IMR-90 (cell line): ENCODE data around the gene MYOM1. TPM values are rescaled to one million over a fixed set of nuclear protein-coding genes. Genes with fewer than 3 reads are reported as not detected.

Source experiments
- ATAC-seq: fragments of 200-7000 bp; cut with Tn5 transposase; 2 replicates; pipeline ENCODE4 v1.9.1; 2020; ENCODE audit warnings: low read depth, mild to moderate bottlenecking, moderate library complexity
- Bru-seq: library from RNA; stranded (reverse); fragments of 400-500 nt; gene quantifications from one replicate; lab custom pipeline; 2021; lab: Mats Ljungman, UMichigan
- BruChase-seq, 2 experiments: library from RNA; stranded (reverse); fragments of 400-500 nt; gene quantifications; one replicate each; lab custom pipeline; 2021; lab: Mats Ljungman, UMichigan
- BruUV-seq: library from RNA; stranded (reverse); fragments of 400-500 nt; replicated peaks from 2 replicates; lab custom pipeline; 2021; lab: Mats Ljungman, UMichigan
- CTCF ChIA-PET: fragments of 300-600 bp; formaldehyde crosslinking; extraction: SDS; loops from one replicate; lab custom pipeline; 2021; ENCODE audit warnings: antibody characterized with exemption; lab: Yijun Ruan, JAX
- POLR2A ChIA-PET: fragments of 300-600 bp; sonication (Branson Sonifier 250); formaldehyde crosslinking; loops from one replicate; lab custom pipeline; 2022; ENCODE audit warnings: antibody characterized with exemption; ENCODE audit not compliant: unreplicated experiment; lab: Charles Lee
- DNase-seq: peaks from one replicate; pipeline ENCODE4 v3.0.0; 2013
- H2AFZ ChIP-seq: replicated peaks from 2 replicates; pipeline ENCODE3; 2013; ENCODE audit warnings: low read length, mild to moderate bottlenecking; ENCODE audit not compliant: poor library complexity
- H2AK5ac ChIP-seq: 2 replicates; pipeline ENCODE4 v1.6.1; 2013; ENCODE audit warnings: low read depth, low read length, inconsistent platforms
- H2AK9ac ChIP-seq: replicated peaks from 2 replicates; pipeline ENCODE3; 2013; ENCODE audit warnings: mild to moderate bottlenecking, low read depth, low read length, moderate library complexity; ENCODE audit not compliant: poor library complexity
- H2BK120ac ChIP-seq: 2 replicates; pipeline ENCODE4 v1.6.1; 2013; ENCODE audit warnings: low read depth, low read length, inconsistent platforms
- H2BK15ac ChIP-seq: 3 replicates; pipeline ENCODE4 v1.6.1; 2013; ENCODE audit warnings: low read depth, low read length, inconsistent platforms
- H2BK20ac ChIP-seq: 2 replicates; pipeline ENCODE4 v1.6.1; 2013; ENCODE audit warnings: low read depth, mild to moderate bottlenecking, inconsistent platforms, low read length, moderate library complexity
- H2BK5ac ChIP-seq: 2 replicates; pipeline ENCODE4 v1.6.1; 2013; ENCODE audit warnings: mild to moderate bottlenecking, low read depth, low read length, inconsistent platforms; ENCODE audit not compliant: poor library complexity, severe bottlenecking
- H3K14ac ChIP-seq: replicated peaks from 2 replicates; pipeline ENCODE4 v1.6.1; 2013; ENCODE audit warnings: low read depth, low read length, inconsistent platforms
- H3K18ac ChIP-seq: 2 replicates; pipeline ENCODE4 v1.6.1; 2013; ENCODE audit warnings: low read depth, low read length, control low read depth
- H3K23ac ChIP-seq: 2 replicates; pipeline ENCODE4 v1.6.1; 2013; ENCODE audit warnings: low read depth, low read length, inconsistent platforms
- H3K27ac ChIP-seq: 2 replicates; pipeline ENCODE4 v1.5.1; 2013; ENCODE audit warnings: mild to moderate bottlenecking, control low read depth, low read length; ENCODE audit not compliant: insufficient read depth
- H3K27me3 ChIP-seq: 2 replicates; pipeline ENCODE4 v1.6.1; 2013; ENCODE audit warnings: low read length; ENCODE audit not compliant: control insufficient read depth, insufficient read depth
- H3K36me3 ChIP-seq: 2 replicates; pipeline ENCODE4 v1.6.1; 2013; ENCODE audit warnings: low read length, mixed read lengths; ENCODE audit not compliant: control insufficient read depth, insufficient read depth
- H3K4ac ChIP-seq: 2 replicates; pipeline ENCODE4 v1.6.1; 2013; ENCODE audit warnings: low read depth, low read length, inconsistent platforms
- H3K4me1 ChIP-seq: 2 replicates; pipeline ENCODE4 v1.6.1; 2013; ENCODE audit warnings: low read length, mixed read lengths; ENCODE audit not compliant: control insufficient read depth, insufficient read depth
- H3K4me2 ChIP-seq: 2 replicates; pipeline ENCODE4 v1.6.1; 2013; ENCODE audit warnings: low read depth, mild to moderate bottlenecking, control low read depth, low read length, moderate library complexity
- H3K4me3 ChIP-seq: 2 replicates; pipeline ENCODE4 v1.5.1; 2013; ENCODE audit warnings: low read depth, mild to moderate bottlenecking, control low read depth, low read length, moderate library complexity; ENCODE audit not compliant: insufficient read depth
- H3K56ac ChIP-seq: 2 replicates; pipeline ENCODE4 v1.6.1; 2013; ENCODE audit warnings: low read length, inconsistent platforms; ENCODE audit not compliant: insufficient read depth; ENCODE audit errors: extremely low read depth
- H3K79me1 ChIP-seq, 2 experiments: 2 replicates each; pipeline ENCODE4 v1.6.1; 2013; ENCODE audit warnings: low read length in 2 of 2, inconsistent platforms in 1 of 2, low read depth in 1 of 2
- H3K9ac ChIP-seq: 2 replicates; pipeline ENCODE4 v1.6.1; 2013; ENCODE audit warnings: low read depth, low read length, control low read depth
- H3K9me1 ChIP-seq: 2 replicates; pipeline ENCODE4 v1.6.1; 2013; ENCODE audit warnings: low read length, inconsistent platforms; ENCODE audit not compliant: insufficient read depth
- H3K9me3 ChIP-seq: 2 replicates; pipeline ENCODE4 v1.6.1; 2013; ENCODE audit warnings: low read length; ENCODE audit not compliant: control insufficient read depth, insufficient read depth
- H4K20me1 ChIP-seq: 2 replicates; pipeline ENCODE4 v1.6.1; 2013; ENCODE audit warnings: low read length, inconsistent platforms; ENCODE audit not compliant: insufficient read depth
- H4K5ac ChIP-seq: 2 replicates; pipeline ENCODE4 v1.6.1; 2013; ENCODE audit warnings: mild to moderate bottlenecking, low read depth, low read length, control low read depth
- H4K8ac ChIP-seq, 2 experiments: 2 replicates each; pipeline ENCODE4 v1.6.1; 2013; ENCODE audit warnings: low read depth in 2 of 2, low read length in 2 of 2, control low read depth in 1 of 2, inconsistent platforms in 1 of 2
- H4K91ac ChIP-seq: 2 replicates; pipeline ENCODE4 v1.6.1; 2013; ENCODE audit warnings: low read depth, low read length, inconsistent platforms; ENCODE audit not compliant: insufficient read depth
- BHLHE40 ChIP-seq: fragments of 150-350 bp; IDR thresholded peaks from 2 replicates; pipeline ENCODE4 v1.6.1; 2016; ENCODE audit warnings: mild to moderate bottlenecking, low read depth, low read length
- CEBPB ChIP-seq: IDR thresholded peaks from 2 replicates; pipeline ENCODE4 v1.6.1; 2012; ENCODE audit warnings: low read depth, low read length, improper control_type of control experiment
- CHD1 ChIP-seq: IDR thresholded peaks from 2 replicates; pipeline ENCODE4 v1.6.1; 2012; ENCODE audit warnings: low read depth, low read length, improper control_type of control experiment
- FOS ChIP-seq: fragments of 150-350 bp; IDR thresholded peaks from 2 replicates; pipeline ENCODE4 v1.6.1; 2016; ENCODE audit warnings: low read depth, low read length
- MAFK ChIP-seq: IDR thresholded peaks from 2 replicates; pipeline ENCODE4 v1.6.1; 2012; ENCODE audit warnings: low read depth, low read length, improper control_type of control experiment
- MAZ ChIP-seq: IDR thresholded peaks from 2 replicates; pipeline ENCODE4 v1.6.1; 2012; ENCODE audit warnings: low read depth, mild to moderate bottlenecking, low read length, improper control_type of control experiment, moderate library complexity, borderline replicate concordance
- MXI1 ChIP-seq: IDR thresholded peaks from 2 replicates; pipeline ENCODE4 v1.6.1; 2012; ENCODE audit warnings: low read depth, mild to moderate bottlenecking, low read length, moderate library complexity, borderline replicate concordance
- NFE2L2 ChIP-seq: fragments of 150-350 bp; IDR thresholded peaks from 2 replicates; pipeline ENCODE4 v1.6.1; 2016; ENCODE audit warnings: low read depth, mild to moderate bottlenecking, low read length
- POLR2A ChIP-seq: IDR thresholded peaks from 2 replicates; pipeline ENCODE4 v1.6.1; 2012; ENCODE audit warnings: mild to moderate bottlenecking, low read depth, low read length
- RAD21 ChIP-seq: IDR thresholded peaks from 2 replicates; pipeline ENCODE4 v1.6.1; 2012; ENCODE audit warnings: low read length, improper control_type of control experiment
- RCOR1 ChIP-seq: IDR thresholded peaks from 2 replicates; pipeline ENCODE4 v1.6.1; 2012; ENCODE audit warnings: mild to moderate bottlenecking, low read length, improper control_type of control experiment; ENCODE audit not compliant: insufficient replicate concordance
- RFX5 ChIP-seq: IDR thresholded peaks from 2 replicates; pipeline ENCODE4 v1.8.0; 2012; ENCODE audit warnings: low read depth, mild to moderate bottlenecking, low read length, moderate library complexity
- SMC3 ChIP-seq: fragments of 150-350 bp; IDR thresholded peaks from 2 replicates; pipeline ENCODE4 v1.6.1; 2016; ENCODE audit warnings: low read depth, mild to moderate bottlenecking, antibody characterized with exemption, low read length, moderate library complexity
- WGBS, 2 experiments: methylation state at CpG; one replicate each; pipeline versions ENCODE4 v1.1.5 to v1.1.7; 2013; ENCODE audit warnings: missing lambda C conversion rate in 2 of 2; ENCODE audit not compliant: insufficient read length in 1 of 2; ENCODE audit errors: extremely low coverage in 2 of 2; 5-methylcytosine and 5-hydroxymethylcytosine counted together
- dilution Hi-C: fragments of 300-500 bp; cut with HindIII; formaldehyde crosslinking; loops from one replicate; pipeline ENCODE4 v1.14.3; 2018; ENCODE audit warnings: low sequenced_read_pairs; ENCODE audit not compliant: unreplicated experiment
- in situ Hi-C: fragments of 300-500 bp; cut with MboI; formaldehyde crosslinking; loops from 3 replicates; pipeline ENCODE4 v1.14.3; 2019; ENCODE audit warnings: low sequenced_read_pairs, inconsistent platforms, mixed read lengths
- intact Hi-C: fragments of 100-400 bp; cut with micrococcal nuclease; formaldehyde crosslinking; loops from 2 replicates; pipeline ENCODE4 v1.10.0; 2022
- long read RNA-seq: library from polyadenylated mRNA; unstranded; transcript quantifications from one replicate; pipeline ENCODE4 v2.0.0, GENCODE V29; 2021; ENCODE audit not compliant: unreplicated experiment
- polyA plus RNA-seq, 3 experiments: library from polyadenylated mRNA; depleted of rRNA; stranded (reverse); fragments of >200 nt; gene quantifications; 2 replicates each; pipeline ENCODE4 v1.2.3, GENCODE V29; 2012; ENCODE audit warnings: low replicate concordance in 1 of 3
- total RNA-seq: library from RNA; depleted of rRNA; stranded (reverse); fragments of >200 nt; gene quantifications from 2 replicates; pipeline ENCODE4 v1.2.3, GENCODE V29; 2012; rRNA removed
- TF ChIP-seq, protein P1 (sequence below): fragments of 150-350 bp; IDR thresholded peaks from 2 replicates; pipeline ENCODE4 v1.6.1; 2016; ENCODE audit warnings: low read depth, mild to moderate bottlenecking, low read length, moderate library complexity, borderline replicate concordance
- TF ChIP-seq, protein P2 (sequence below): conservative IDR thresholded peaks from 2 replicates; pipeline ENCODE4 v1.5.1; 2012; ENCODE audit warnings: mild to moderate bottlenecking, low read depth, low read length, improper control_type of control experiment

MYOM1 gene
- total RNA-seq, result under 0.01 TPM in 2 replicates
- polyA plus RNA-seq (2012; rRNA removed), result 0.04 and 0.10 TPM in 2 replicates
- 0.01 TPM in 1 of 2 replicates, not detected in the other for polyA plus RNA-seq (2012; cell fraction: cytosol; rRNA removed)
- polyA plus RNA-seq (2012; cell fraction: nucleus; rRNA removed; ENCODE audit: low replicate concordance), result 0.02 TPM in 2 replicates
- percentile 10 among the genes with signal in this experiment for Bru-seq, nascent RNA
- BruChase-seq, experiment 1, labeled RNA remaining after a 6-hour chase, result percentile 17 among the genes with signal in this experiment
- percentile 11 among the genes with signal in this experiment for BruChase-seq, experiment 2, labeled RNA remaining after a 2-hour chase
- long read RNA-seq, result 0 reads

DNA sequence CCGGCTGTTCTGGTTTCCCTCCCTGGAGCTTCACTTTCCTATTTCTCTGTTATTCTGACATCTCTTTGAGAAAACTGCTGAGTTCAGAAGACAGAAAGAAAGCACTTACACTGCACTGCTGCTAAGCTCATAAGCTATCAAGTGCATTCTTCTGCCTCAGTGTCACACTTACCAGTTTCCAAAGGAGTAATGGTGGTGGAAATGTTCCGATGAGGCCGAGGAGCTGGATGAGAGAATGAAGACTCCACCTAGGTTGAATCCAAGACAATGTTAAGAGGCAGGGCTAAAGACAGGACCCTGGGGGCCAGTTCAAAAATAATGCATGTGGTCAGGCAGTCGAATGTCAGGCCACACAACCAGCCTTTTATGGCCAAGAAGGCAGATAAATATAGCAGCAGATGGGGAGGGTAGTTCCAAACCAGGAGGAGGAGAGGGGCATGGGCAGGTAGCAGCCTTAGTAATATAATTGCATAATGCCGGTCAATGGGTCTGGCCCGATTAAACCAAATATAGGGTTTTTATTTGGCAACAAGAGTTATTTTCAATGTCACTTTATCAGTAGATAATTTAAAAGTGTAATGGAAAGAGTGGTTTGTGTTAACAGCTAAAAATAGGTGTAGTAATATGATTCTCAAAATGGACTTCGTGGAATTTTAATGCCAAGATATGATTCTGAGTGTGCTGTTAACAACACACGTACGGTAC lies at the start of gene MYOM1:
Gene MYOM1 (minus strand): TSS at position 338 of the 705 bp plus-strand sequence. CDS start 4,745 bp downstream, outside the sequence.
- H3K4me2 ChIP-seq, result no peak within 1 kb of the TSS
- CTCF ChIA-PET, result no interaction called here
- no peaks in the 10 kb centered on the region for H3K9me1 ChIP-seq
- ATAC-seq (no peak), DNase-seq (no peak)
- no peak within 1 kb of the TSS for H2BK5ac ChIP-seq
- H3K9ac ChIP-seq, result no peak within 1 kb of the TSS
- no peak within 1 kb of the TSS for H4K91ac ChIP-seq
- H3K4me1 ChIP-seq, result no peaks in the 10 kb centered on the region
- H2BK20ac ChIP-seq, result no peak within 1 kb of the TSS
- H3K27me3 ChIP-seq, result peaks cover 8% of the 10 kb centered on the region
- H2AFZ ChIP-seq, result no peak within 1 kb of the TSS
- H2AK9ac ChIP-seq, result no peak within 1 kb of the TSS
- H3K18ac ChIP-seq, result no peak within 1 kb of the TSS
- no peak within 1 kb of the TSS for H2BK120ac ChIP-seq
- 0 out of 2 replicates have a peak within 1 kb of the TSS, but pooled peaks have one; percentile 21 for H2AK5ac ChIP-seq
- POLR2A ChIA-PET, result no interaction called here
- in situ Hi-C loops (no loop called here), intact Hi-C loops (no loop called here), dilution Hi-C loops (no loop called here)
- H4K5ac ChIP-seq, result no peak within 1 kb of the TSS
- no peak within 1 kb of the TSS for H4K8ac ChIP-seq
- no peaks in the 10 kb centered on the region for H3K36me3 ChIP-seq
- BruUV-seq, result no TSS peak
- no peak within 1 kb of the TSS for H3K56ac ChIP-seq
- no peak within 1 kb of the TSS for H2BK15ac ChIP-seq
- 37% methylated on average over 2 of the region's 9 CpGs; no CpG with 5 or more reads in 1 of the 2 experiments for WGBS, 2 experiments
- no peaks in the 10 kb centered on the region for H4K20me1 ChIP-seq
- H3K4ac ChIP-seq, result no peak within 1 kb of the TSS
- no peaks in the 10 kb centered on the region for H3K9me3 ChIP-seq
- H3K23ac ChIP-seq, result no peak within 1 kb of the TSS
- no peak within 1 kb of the TSS for H3K14ac ChIP-seq
- H3K4me3 ChIP-seq, result no peak within 1 kb of the TSS
- H3K27ac ChIP-seq, result no peak within 1 kb of the TSS
- H3K79me1 ChIP-seq, result no peaks in the 10 kb centered on the region
- TF ChIP-seq MAFK (no peak), RAD21 (no peak), MXI1 (no peak), RCOR1 (no peak), MAZ (no peak), RFX5 (no peak), SMC3 (no peak), POLR2A (no peak), CEBPB (no peak), BHLHE40 (no peak), FOS (no peak), CHD1 (no peak), NFE2L2 (no peak)
- TF ChIP-seq, protein P1, sequence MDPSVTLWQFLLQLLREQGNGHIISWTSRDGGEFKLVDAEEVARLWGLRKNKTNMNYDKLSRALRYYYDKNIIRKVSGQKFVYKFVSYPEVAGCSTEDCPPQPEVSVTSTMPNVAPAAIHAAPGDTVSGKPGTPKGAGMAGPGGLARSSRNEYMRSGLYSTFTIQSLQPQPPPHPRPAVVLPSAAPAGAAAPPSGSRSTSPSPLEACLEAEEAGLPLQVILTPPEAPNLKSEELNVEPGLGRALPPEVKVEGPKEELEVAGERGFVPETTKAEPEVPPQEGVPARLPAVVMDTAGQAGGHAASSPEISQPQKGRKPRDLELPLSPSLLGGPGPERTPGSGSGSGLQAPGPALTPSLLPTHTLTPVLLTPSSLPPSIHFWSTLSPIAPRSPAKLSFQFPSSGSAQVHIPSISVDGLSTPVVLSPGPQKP, result no peak
- TF ChIP-seq, protein P2, sequence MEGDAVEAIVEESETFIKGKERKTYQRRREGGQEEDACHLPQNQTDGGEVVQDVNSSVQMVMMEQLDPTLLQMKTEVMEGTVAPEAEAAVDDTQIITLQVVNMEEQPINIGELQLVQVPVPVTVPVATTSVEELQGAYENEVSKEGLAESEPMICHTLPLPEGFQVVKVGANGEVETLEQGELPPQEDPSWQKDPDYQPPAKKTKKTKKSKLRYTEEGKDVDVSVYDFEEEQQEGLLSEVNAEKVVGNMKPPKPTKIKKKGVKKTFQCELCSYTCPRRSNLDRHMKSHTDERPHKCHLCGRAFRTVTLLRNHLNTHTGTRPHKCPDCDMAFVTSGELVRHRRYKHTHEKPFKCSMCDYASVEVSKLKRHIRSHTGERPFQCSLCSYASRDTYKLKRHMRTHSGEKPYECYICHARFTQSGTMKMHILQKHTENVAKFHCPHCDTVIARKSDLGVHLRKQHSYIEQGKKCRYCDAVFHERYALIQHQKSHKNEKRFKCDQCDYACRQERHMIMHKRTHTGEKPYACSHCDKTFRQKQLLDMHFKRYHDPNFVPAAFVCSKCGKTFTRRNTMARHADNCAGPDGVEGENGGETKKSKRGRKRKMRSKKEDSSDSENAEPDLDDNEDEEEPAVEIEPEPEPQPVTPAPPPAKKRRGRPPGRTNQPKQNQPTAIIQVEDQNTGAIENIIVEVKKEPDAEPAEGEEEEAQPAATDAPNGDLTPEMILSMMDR, result no peak
